Measurements from ENCODE around the gene LRRC8E. TPM values are rescaled to one million over a fixed set of nuclear protein-coding genes. Genes with fewer than 3 reads are reported as not detected.

LRRC8E gene
- total RNA-seq, 1 experiment from 2014 or later, result 0.77 TPM

DNA sequence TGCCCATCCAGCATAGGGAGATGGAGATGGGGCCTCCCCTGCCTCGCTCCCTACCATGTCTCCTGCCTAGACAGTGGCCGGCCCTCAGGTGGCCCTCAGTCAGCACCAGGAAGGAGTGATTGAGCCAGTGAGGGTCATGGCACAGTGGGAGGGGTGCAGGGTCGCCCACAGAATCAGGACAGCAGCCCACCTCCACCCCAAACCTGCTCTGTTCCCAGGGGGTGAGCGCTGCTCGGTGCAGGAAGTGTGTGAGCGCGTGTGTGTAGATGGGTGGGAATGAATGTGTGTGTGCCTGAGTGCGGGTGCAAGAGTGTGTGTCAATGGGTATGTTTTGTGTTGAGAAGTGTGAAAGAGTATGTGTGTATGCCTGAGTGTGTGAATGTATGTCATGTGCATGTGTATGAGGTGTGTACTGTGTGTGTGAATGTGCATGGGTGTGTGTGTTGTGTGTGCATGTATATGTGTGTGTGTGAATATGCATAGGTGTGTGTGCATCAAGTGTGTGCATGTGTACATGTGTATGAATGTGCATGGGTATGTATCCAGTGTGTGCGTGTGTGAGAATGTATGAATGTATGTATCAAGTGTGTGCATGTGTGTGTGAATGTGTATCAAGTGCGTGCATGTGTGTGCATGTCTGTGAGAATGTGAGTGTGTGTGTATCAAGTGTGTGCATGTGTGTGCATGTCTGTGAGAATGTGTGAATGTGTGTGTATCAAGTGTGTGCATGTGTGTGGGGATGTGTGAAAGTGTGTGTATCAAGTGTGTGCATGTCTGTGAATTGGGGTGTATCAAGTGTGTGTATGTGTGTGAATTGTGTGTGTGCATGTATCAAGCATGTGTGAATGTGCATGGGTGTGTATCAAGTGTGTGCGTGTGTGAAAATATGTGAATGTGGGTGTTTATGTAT lies 46.3 kb upstream of the LRRC8E start:
- H3K27me3 ChIP-seq (replicated peaks; ENCODE audit: insufficient read depth, low read depth, low read length, poor library complexity), result no peaks in the 10 kb centered on the region
- BruUV-seq (replicated peaks), result no TSS peak
- no peak overlapping the region for H3K27ac ChIP-seq (ENCODE audit: low read depth, low read length, poor library complexity, severe bottlenecking)
- intact Hi-C loops (cut with micrococcal nuclease; ENCODE audit: unreplicated experiment), result no loop called here
- H3K36me3 ChIP-seq (ENCODE audit: insufficient read depth, low read length, poor library complexity, severe bottlenecking), result no peaks in the 10 kb centered on the region
- no peak for DNase-seq (ENCODE audit: low spot score)
- POLR2A ChIA-PET (ENCODE audit: low non-redundant PET), result no interaction called here
- H3K4me1 ChIP-seq (ENCODE audit: insufficient read depth, low read length, poor library complexity, severe bottlenecking), result no peaks in the 10 kb centered on the region
- no peak for TF ChIP-seq EZH2 (IDR thresholded peaks at IDR 0.05; ENCODE audit: borderline replicate concordance, low read depth, low read length, poor library complexity, severe bottlenecking)
- TF ChIP-seq, protein P1, sequence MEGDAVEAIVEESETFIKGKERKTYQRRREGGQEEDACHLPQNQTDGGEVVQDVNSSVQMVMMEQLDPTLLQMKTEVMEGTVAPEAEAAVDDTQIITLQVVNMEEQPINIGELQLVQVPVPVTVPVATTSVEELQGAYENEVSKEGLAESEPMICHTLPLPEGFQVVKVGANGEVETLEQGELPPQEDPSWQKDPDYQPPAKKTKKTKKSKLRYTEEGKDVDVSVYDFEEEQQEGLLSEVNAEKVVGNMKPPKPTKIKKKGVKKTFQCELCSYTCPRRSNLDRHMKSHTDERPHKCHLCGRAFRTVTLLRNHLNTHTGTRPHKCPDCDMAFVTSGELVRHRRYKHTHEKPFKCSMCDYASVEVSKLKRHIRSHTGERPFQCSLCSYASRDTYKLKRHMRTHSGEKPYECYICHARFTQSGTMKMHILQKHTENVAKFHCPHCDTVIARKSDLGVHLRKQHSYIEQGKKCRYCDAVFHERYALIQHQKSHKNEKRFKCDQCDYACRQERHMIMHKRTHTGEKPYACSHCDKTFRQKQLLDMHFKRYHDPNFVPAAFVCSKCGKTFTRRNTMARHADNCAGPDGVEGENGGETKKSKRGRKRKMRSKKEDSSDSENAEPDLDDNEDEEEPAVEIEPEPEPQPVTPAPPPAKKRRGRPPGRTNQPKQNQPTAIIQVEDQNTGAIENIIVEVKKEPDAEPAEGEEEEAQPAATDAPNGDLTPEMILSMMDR (conservative IDR thresholded peaks at IDR 0.05; ENCODE audit: low read depth, low read length), result no peak
- no peak overlapping the region for H3K4me3 ChIP-seq (ENCODE audit: low read depth, low read length, poor library complexity, severe bottlenecking)
- CTCF ChIA-PET, result no interaction called here
- no peaks in the 10 kb centered on the region for H3K9me3 ChIP-seq (ENCODE audit: low read depth, low read length, poor library complexity, severe bottlenecking)

DNA sequence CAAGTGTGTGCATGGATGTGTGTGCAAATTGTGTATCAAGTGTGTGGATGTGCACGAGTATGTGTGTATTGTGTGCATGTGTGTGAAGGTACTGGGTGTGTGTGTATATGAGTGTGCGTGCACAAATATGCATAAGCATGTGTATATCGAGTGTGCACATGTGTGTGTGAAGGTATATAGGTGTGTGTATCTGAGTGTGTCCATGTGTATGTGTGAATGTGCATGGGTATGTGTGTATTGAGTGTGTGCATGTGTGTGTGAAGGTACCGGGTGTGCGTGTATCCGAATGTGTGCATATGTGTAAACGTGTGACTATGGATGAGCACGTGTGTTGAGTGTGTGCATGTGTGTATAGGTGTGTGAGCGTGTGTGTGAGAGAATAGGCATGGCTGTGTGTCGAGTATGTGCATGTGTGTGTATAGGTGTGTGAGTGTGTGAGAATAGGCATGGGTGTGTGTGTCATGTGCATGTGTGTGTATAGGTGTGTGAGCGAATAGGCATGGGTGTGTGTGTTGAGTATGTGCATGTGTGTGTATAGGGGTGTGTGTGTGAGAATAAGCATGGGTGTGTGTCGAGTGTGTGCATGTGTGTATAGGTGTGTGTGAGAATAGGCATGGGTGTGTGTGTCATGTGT lies 45.5 kb upstream of the LRRC8E start:
- H3K36me3 ChIP-seq (ENCODE audit: insufficient read depth, low read length, poor library complexity, severe bottlenecking), result no peaks in the 10 kb centered on the region
- no peaks in the 10 kb centered on the region for H3K4me1 ChIP-seq (ENCODE audit: insufficient read depth, low read length, poor library complexity, severe bottlenecking)
- TF ChIP-seq, protein P1 (conservative IDR thresholded peaks at IDR 0.05; ENCODE audit: low read depth, low read length), result no peak
- no peak for TF ChIP-seq EZH2 (IDR thresholded peaks at IDR 0.05; ENCODE audit: borderline replicate concordance, low read depth, low read length, poor library complexity, severe bottlenecking)
- CTCF ChIA-PET, result no interaction called here
- DNase-seq (ENCODE audit: low spot score), result no peak
- no TSS peak for BruUV-seq (replicated peaks)
- no peaks in the 10 kb centered on the region for H3K27me3 ChIP-seq (replicated peaks; ENCODE audit: insufficient read depth, low read depth, low read length, poor library complexity)
- no peak overlapping the region for H3K4me3 ChIP-seq (ENCODE audit: low read depth, low read length, poor library complexity, severe bottlenecking)
- H3K9me3 ChIP-seq (ENCODE audit: low read depth, low read length, poor library complexity, severe bottlenecking), result no peaks in the 10 kb centered on the region
- H3K27ac ChIP-seq (ENCODE audit: low read depth, low read length, poor library complexity, severe bottlenecking), result no peak overlapping the region
- POLR2A ChIA-PET (ENCODE audit: low non-redundant PET), result no interaction called here
- intact Hi-C loops (cut with micrococcal nuclease; ENCODE audit: unreplicated experiment), result no loop called here

DNA sequence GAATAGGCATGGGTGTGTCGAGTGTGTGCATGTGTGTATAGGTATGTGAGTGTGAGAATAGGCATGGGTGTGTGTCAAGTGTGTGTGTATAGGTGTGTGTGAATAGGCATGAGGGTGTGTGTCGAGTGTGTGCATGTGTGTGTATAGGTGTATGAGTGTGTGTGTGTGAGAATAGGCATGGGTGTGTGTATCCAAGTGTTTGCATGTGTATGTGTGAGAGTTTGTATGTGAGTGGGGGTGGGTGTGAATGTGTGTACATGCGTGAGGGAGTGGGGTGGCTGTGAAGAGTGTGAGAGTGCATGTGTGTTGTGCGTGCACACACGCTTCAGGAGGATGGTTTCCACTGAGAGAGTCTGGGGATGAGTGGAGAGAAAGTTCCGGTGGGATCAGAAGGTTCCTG lies 44.8 kb upstream of the LRRC8E start:
- Histone ChIP-seq H3K9me3 (ENCODE audit: low read depth, low read length, poor library complexity, severe bottlenecking) (no peaks in the 10 kb centered on the region), H3K36me3 (ENCODE audit: insufficient read depth, low read length, poor library complexity, severe bottlenecking) (no peaks in the 10 kb centered on the region), H3K4me1 (ENCODE audit: insufficient read depth, low read length, poor library complexity, severe bottlenecking) (no peaks in the 10 kb centered on the region), H3K27ac (ENCODE audit: low read depth, low read length, poor library complexity, severe bottlenecking) (no peak overlapping the region), H3K27me3 (replicated peaks; ENCODE audit: insufficient read depth, low read depth, low read length, poor library complexity) (no peaks in the 10 kb centered on the region), H3K4me3 (ENCODE audit: low read depth, low read length, poor library complexity, severe bottlenecking) (no peak overlapping the region)
- intact Hi-C loops (cut with micrococcal nuclease; ENCODE audit: unreplicated experiment), result no loop called here
- no TSS peak for BruUV-seq (replicated peaks)
- POLR2A ChIA-PET (ENCODE audit: low non-redundant PET), result no interaction called here
- CTCF ChIA-PET, result interaction anchor here (0.7 kb wide), 1 partner anchor 275 kb away, joined by 3 read pairs; no protein-coding TSS in a partner anchor
- TF ChIP-seq, protein P1 (conservative IDR thresholded peaks at IDR 0.05; ENCODE audit: low read depth, low read length), result no peak
- no peak for TF ChIP-seq EZH2 (IDR thresholded peaks at IDR 0.05; ENCODE audit: borderline replicate concordance, low read depth, low read length, poor library complexity, severe bottlenecking)
- no peak for DNase-seq (ENCODE audit: low spot score)

All from A673 (cell line).